GM12873 (cell line): Measurements from ENCODE around the gene PLCH1.

Experiments
- TF ChIP-seq, protein P1 (sequence below): IDR thresholded peaks from 2 replicates; pipeline ENCODE4 v1.5.1; 2012; ENCODE audit warnings: low read depth, mild to moderate bottlenecking, moderate library complexity, low read length, control low read depth; ENCODE audit not compliant: insufficient read depth; ENCODE audit errors: missing control alignments

PLCH1 gene

DNA sequence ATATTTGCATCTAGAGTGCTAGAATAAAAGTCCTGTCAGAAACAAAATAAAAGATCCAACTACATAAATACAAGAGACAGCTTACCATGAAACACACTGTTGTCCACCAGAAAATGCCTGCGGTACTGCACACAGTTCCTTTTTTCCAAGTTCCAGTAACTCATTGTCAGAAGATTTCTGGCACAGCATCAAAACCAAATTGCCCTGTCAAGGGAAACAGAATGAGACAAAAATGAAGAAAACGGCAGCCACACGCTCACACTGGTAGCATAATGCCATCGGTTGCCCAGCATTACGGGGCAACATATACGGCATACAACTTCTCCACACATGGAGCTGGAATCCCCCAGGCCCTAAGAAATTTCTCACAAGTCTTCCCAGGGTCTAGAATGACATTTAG is 40.8 kb downstream of the PLCH1 start:
- TF ChIP-seq, protein P1, sequence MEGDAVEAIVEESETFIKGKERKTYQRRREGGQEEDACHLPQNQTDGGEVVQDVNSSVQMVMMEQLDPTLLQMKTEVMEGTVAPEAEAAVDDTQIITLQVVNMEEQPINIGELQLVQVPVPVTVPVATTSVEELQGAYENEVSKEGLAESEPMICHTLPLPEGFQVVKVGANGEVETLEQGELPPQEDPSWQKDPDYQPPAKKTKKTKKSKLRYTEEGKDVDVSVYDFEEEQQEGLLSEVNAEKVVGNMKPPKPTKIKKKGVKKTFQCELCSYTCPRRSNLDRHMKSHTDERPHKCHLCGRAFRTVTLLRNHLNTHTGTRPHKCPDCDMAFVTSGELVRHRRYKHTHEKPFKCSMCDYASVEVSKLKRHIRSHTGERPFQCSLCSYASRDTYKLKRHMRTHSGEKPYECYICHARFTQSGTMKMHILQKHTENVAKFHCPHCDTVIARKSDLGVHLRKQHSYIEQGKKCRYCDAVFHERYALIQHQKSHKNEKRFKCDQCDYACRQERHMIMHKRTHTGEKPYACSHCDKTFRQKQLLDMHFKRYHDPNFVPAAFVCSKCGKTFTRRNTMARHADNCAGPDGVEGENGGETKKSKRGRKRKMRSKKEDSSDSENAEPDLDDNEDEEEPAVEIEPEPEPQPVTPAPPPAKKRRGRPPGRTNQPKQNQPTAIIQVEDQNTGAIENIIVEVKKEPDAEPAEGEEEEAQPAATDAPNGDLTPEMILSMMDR, result no peak

DNA sequence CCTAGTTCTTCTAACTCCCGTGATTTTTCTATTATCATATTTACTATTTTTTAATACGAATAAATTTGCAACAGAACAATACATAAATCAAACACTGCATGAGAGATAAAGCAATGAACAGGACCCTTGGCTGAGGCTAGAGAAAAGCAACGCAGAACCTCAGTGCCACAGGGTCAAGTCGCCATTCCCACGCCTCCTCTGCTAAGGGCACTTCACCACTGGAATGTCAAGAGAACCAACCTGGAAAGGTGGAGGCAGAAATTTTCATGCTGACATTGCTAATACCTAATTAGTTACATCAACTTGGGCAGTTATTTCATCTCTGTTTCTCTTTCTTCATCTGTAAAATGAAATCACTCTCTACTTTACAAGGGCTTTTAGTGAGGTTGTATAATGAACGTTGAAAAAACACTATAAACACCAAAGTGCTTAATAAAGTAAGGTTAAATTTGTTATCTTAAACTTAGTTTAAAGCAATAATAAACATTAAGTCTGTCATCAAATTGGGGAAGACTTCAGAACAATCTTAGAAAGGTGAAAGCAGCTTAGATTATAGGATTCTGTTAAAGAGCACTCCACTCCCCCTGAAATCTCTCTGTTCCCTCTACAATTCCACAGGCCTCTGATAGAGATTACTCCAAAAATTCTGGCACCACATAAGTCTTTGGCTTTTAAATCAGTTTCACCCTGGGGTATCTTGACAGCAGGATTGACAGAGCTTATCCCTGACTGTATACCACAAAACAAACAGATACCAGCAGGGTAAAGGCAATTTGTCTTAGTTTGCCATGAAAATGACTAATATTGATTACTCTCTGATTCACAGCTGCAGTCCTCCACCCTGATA is 41.9 kb downstream of the PLCH1 start:
- TF ChIP-seq, protein P1, result no peak

DNA sequence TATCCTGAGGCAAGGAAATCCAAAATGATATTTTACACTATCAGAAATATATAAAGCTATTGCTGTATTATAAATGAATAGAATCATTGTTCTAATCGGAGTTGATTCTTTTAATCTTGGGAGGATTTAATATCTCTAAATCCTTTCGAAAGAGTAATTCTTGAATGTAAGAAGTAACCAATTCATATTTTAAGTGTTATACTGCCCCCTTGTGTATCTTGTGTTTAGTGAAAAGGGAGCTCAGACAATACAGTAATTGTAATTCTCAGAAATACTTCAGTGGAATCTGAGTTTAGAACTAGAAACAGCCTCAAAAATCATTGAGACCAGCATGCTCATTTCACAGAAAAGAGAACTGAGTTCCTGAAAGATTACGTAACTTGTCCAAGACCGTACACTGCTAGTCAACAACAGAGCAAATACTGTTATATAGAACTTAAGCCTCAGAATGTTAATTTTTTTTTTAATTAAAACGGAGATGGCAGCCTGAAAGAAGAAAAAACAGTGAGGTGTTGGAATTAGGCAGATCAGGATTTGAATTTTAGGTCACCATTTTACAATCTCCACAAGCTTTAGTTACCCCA is 42.9 kb downstream of the PLCH1 start:
- TF ChIP-seq, protein P1, result no peak

DNA sequence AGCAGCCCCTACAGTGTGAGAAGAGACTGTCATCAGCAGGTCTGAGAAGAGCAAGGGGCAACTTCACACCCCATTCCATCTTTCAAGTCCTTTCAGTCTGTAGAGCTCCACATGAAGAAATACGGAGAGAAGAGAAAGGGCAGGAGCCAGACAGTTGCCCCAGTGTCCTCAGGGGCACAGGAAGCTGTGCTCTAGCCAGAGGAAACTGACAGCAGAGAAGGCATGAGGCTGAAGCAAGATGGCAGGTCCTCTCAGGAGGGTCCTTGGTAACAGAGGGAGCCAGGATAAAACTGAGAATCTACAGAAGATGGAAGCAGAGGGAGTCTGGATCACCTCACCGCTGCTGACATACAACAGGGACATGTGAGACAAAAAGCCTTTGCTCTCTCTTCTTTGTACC is 47.3 kb downstream of the PLCH1 start:
- TF ChIP-seq, protein P1, result no peak

DNA sequence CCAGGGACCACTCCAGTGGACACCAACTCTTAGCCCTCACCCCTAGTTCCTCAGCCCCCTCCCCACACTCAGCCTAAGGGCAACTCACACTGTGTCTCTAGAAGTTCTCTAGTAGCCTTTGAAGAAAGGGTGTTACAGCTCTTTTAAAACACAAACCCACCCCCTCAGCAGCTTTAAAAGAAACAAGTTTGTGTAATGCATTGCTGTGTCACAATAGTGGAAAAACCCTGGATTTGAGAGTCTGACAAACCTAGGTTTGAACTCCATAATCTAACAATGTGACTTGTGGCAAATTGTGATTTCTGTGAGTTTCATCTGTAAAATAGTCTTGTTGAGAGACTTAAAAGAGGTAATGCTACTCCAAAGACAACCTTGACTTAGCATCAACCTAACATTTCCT is 54.0 kb downstream of the PLCH1 start:
- TF ChIP-seq, protein P1, result no peak

DNA sequence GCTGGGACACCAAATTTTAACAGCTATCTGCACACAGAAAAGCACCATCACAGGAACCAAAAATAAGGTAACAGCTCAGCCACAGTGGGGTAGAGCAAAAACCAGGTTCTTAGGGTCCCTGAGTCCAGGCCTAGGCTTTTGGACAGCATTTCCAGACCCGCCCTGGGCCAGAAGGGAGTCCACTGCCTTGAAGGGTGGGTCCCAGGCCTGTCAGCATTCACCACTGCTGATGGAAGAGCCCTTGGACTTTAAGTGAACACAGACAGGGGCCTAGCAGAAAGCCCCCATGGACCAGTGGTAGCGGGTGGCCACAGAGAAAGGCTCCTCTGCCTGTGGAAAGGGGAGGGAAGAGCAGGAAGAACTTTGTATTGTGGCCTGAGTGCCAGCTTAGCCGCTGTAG is 56.4 kb downstream of the PLCH1 start:
- TF ChIP-seq, protein P1, result no peak

DNA sequence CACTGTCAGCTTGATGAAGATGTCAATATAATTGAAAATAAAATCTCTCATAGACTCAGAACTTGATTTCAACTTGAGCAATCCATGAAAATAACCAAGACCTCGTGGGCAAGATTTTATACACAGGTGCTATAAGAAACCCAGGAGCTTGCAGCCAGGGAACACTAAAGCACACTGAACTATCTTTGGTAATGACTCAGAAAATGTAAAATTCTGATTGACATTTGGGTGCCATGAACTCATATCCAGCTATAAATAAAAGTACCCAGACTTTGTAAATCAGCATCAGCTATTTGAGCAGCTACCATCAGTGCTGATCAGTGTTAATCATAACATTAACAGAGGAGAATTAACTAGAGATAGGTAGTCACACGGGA is 61.5 kb downstream of the PLCH1 start:
- TF ChIP-seq, protein P1, result no peak
